ENCODE results near the gene SLC46A3. TPM values are rescaled to one million over a fixed set of nuclear protein-coding genes. Genes with fewer than 3 reads are reported as not detected.

Gene SLC46A3
- total RNA-seq, 2 donors from 2014 or later, result 6.6 to 11.7 TPM

DNA sequence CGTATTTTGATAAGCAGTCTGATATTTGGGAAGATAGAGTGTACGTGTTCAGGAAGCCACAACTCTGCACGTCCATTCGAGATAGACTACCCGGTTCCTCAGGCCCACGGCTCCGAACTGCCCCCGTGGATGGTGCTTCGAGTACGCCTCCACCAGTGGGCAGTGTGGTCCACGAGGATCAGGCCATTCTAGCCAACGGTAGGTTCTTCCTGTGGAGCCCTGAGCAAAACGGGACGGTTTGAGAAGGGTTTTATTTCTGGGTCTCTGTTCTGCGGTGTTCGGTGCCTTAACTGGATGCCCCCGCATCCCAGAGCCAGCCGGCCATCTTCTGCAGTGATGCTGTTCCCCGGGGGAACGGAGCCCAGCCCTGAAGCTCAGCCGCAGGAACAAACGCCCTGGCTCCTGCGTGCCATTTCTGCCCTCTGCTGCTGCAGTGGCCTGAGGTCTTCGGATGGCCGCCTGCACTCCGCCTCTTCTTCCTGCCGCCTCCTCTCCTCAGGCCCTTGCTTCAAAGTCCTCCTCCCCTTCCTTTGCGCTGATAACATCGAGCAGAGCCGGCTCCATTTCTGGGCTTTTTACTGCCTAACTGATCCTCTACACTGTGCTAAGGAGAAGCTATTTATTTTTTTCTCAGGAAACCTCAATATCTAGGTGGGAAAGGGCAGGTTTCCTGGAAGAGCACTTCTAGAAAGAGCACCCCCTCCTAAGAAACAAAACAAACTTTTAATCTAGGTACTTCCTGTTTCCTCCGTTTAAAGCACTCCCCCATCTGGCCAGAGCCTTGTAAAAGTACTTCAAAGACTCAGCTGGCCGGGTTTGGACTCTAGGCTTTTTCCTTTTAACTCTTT, 36.2 kb upstream of the SLC46A3 start:
- Histone ChIP-seq H3K27me3 (no peaks in the 10 kb centered on the region), H3K27ac (peak overlapping the region in 2 of 4 donors; percentile 6 to 35), H3K9me3 (no peaks in the 10 kb centered on the region), H3K4me1 (peaks cover 3% of the 10 kb centered on the region), H3K36me3 (replicated peaks in 1 of 2; ENCODE audit: insufficient read depth in 1 of 2, low read depth in 2 of 2) (no peaks in the 10 kb centered on the region), H3K4me3 (no peak overlapping the region)
- 61 to 82% methylated on average over 27 to 32 of the region's 32 CpGs for WGBS, 2 donors
- intact Hi-C loops (cut with DNase I), result no loop called here
- ATAC-seq (peak; percentile 52), DNase-seq (peak in 2 of 4 donors; percentile 11 to 23)
- TF ChIP-seq POLR2A (IDR thresholded peaks at IDR 0.05), result no peak
- TF ChIP-seq CTCF (IDR thresholded peaks at IDR 0.05), result no peak

DNA sequence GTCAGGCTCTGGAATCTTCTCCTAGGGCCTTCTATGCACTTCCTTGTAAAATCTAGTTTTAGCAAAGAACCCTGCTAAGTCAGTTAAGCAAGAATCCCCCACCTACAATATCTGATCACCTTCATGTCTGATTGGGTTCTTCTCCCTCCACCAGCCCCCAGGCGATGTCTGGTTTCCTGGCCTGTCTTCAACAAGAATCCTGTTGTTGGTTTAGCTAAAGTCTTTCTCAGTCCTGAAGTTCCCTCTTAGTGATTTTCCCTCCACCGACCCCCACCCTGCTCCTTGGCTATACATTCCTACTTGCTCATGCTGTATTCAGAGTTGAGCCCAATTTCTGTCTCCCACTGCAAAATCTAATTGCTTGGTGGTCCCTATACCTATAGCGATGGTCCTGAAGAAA, 35.2 kb upstream of the SLC46A3 start:
- 78 to 95% methylated on average over 3 of the region's 3 CpGs for WGBS, 2 donors
- H3K4me3 ChIP-seq, result no peak overlapping the region
- intact Hi-C loops (cut with DNase I), result no loop called here
- TF ChIP-seq CTCF (IDR thresholded peaks at IDR 0.05) (no peak), POLR2A (IDR thresholded peaks at IDR 0.05) (no peak)
- ATAC-seq (no peak), DNase-seq (no peak)
- H3K9me3 ChIP-seq, result no peaks in the 10 kb centered on the region
- no peaks in the 10 kb centered on the region for H3K36me3 ChIP-seq (replicated peaks in 1 of 2; ENCODE audit: insufficient read depth in 1 of 2, low read depth in 2 of 2)
- peaks cover 3% of the 10 kb centered on the region for H3K4me1 ChIP-seq
- H3K27me3 ChIP-seq, result no peaks in the 10 kb centered on the region
- H3K27ac ChIP-seq, result peak overlapping the region in 2 of 4 donors; percentile 29 to 40

DNA sequence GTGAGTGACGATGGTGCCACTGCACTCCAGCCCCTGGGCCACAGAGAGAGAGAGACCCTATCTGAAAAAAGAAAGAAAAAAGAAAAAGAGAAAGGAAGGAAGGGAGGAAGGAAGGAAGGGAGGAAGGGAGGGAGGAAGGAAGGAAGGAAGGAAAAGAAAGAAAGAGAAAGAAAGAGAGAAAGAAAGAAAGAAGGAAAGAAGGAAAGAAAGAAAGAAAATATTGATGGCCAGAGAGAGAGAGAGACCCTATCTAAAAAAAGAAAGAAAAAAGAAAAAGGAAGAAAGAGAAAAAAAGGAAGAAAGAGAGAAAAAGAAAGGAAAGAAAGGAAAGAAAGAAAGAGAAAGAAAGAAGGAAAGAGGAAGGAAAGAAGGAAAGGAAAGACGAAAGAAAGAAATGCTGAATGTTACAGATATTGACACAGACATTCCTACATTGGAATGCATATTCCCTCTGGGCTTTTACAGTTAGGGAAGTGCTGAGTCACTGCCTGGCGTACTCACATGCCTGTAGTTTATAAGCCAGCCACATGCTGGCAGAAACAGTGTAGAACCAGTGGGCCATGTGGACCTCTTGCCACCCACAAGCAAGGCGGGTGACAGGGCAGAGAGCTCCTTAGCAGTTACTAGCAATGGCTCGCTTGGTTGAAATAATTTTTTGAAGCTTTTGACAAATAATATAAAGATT, 34.6 kb upstream of the SLC46A3 start:
- Histone ChIP-seq H3K9me3 (no peaks in the 10 kb centered on the region), H3K4me1 (peaks cover 3% of the 10 kb centered on the region), H3K27me3 (no peaks in the 10 kb centered on the region), H3K36me3 (replicated peaks in 1 of 2; ENCODE audit: insufficient read depth in 1 of 2, low read depth in 2 of 2) (no peaks in the 10 kb centered on the region), H3K4me3 (no peak overlapping the region), H3K27ac (peak overlapping the region in 2 of 4 donors; percentile 29 to 40)
- intact Hi-C loops (cut with DNase I), result no loop called here
- 46 to 54% methylated on average over 5 of the region's 5 CpGs for WGBS, 2 donors
- DNase-seq (peak; percentile 42 to 59 (median 53)), ATAC-seq (peak; percentile 91)
- TF ChIP-seq POLR2A (IDR thresholded peaks at IDR 0.05) (no peak), CTCF (IDR thresholded peaks at IDR 0.05) (peak in 1 of 7 experiments; percentile 9)

GRCh38 chr13:28751175-28751960, 32.6 kb upstream of the SLC46A3 start:
- no peak for TF ChIP-seq CTCF (IDR thresholded peaks at IDR 0.05)
- no peak for TF ChIP-seq POLR2A (IDR thresholded peaks at IDR 0.05)
- no peak for DNase-seq
- H3K4me1 ChIP-seq, result peaks cover 3% of the 10 kb centered on the region
- H3K36me3 ChIP-seq (replicated peaks in 1 of 2; ENCODE audit: insufficient read depth in 1 of 2, low read depth in 2 of 2), result no peaks in the 10 kb centered on the region
- H3K4me3 ChIP-seq, result no peak overlapping the region
- no peak for ATAC-seq
- 55 to 61% methylated on average over 7 of the region's 7 CpGs for WGBS, 2 donors
- no peaks in the 10 kb centered on the region for H3K27me3 ChIP-seq
- H3K9me3 ChIP-seq, result no peaks in the 10 kb centered on the region
- intact Hi-C loops (cut with DNase I), result no loop called here
- no peak overlapping the region for H3K27ac ChIP-seq

All from body of pancreas (tissue), 4 donors.